ENCODE results near the gene SFXN1.

Gene SFXN1

GRCh38 chr5:175572886-175573285, 94.5 kb downstream of the SFXN1 start:
- no peak overlapping the region for H3K4me3 ChIP-seq (ENCODE audit: low read length)
- no peak for DNase-seq (ENCODE audit: low read depth)
- TF ChIP-seq, protein P1, sequence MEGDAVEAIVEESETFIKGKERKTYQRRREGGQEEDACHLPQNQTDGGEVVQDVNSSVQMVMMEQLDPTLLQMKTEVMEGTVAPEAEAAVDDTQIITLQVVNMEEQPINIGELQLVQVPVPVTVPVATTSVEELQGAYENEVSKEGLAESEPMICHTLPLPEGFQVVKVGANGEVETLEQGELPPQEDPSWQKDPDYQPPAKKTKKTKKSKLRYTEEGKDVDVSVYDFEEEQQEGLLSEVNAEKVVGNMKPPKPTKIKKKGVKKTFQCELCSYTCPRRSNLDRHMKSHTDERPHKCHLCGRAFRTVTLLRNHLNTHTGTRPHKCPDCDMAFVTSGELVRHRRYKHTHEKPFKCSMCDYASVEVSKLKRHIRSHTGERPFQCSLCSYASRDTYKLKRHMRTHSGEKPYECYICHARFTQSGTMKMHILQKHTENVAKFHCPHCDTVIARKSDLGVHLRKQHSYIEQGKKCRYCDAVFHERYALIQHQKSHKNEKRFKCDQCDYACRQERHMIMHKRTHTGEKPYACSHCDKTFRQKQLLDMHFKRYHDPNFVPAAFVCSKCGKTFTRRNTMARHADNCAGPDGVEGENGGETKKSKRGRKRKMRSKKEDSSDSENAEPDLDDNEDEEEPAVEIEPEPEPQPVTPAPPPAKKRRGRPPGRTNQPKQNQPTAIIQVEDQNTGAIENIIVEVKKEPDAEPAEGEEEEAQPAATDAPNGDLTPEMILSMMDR (conservative IDR thresholded peaks at IDR 0.05; ENCODE audit: low read length) = no peak

GRCh38 chr5:175573493-175574269, 95.3 kb downstream of the SFXN1 start:
- DNase-seq (ENCODE audit: low read depth) = no peak
- TF ChIP-seq, protein P1 (conservative IDR thresholded peaks at IDR 0.05; ENCODE audit: low read length) = no peak
- no peak overlapping the region for H3K4me3 ChIP-seq (ENCODE audit: low read length)

GRCh38 chr5:175575301-175575700, 96.9 kb downstream of the SFXN1 start:
- no peak for DNase-seq (ENCODE audit: low read depth)
- H3K4me3 ChIP-seq (ENCODE audit: low read length) = no peak overlapping the region
- TF ChIP-seq, protein P1 (conservative IDR thresholded peaks at IDR 0.05; ENCODE audit: low read length) = no peak

DNA sequence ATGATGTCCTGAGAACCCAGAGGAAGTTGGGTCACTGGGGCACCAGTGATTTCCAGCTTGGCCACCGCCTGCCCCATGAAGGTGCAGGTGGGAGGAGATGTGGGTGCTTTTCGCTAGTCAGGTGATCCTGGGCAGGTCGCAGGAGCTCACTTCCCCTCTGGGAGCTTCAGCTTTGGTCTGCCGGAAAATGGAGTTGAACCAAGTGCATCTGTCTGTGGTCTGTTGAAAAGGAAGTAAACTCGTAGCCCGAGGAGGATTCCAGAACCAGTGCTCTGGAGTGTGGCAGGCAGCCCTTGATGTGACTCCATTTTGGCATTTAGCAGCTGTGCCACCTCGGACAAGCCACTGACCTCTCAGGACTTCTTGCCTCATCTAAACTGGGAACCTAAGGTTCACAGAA, 97.7 kb downstream of the SFXN1 start:
- DNase-seq (ENCODE audit: low read depth) = no peak
- H3K4me3 ChIP-seq (ENCODE audit: low read length) = no peak overlapping the region
- TF ChIP-seq, protein P1 (conservative IDR thresholded peaks at IDR 0.05; ENCODE audit: low read length) = no peak

DNA sequence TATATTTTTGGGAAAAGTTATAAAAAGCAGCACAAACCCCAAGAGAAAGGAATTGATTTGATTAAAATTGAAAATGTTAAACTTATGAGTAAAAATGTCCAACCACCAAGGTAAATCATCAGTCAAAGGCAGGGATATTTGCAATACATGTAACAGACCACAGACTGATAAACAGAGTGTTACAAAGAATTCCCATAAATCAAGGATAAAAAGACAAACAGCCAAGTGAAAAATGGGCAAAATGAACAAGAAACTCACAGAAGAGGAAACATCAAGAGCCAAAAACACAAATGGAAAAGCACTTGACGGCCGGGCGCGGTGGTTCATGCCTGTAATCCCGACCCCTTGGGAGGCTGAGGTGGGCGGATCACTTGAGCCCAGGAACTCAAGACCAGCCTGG, 98.2 kb downstream of the SFXN1 start:
- DNase-seq (ENCODE audit: low read depth) = no peak
- TF ChIP-seq, protein P1 (conservative IDR thresholded peaks at IDR 0.05; ENCODE audit: low read length) = no peak

More for the DNA sequence above, 98.2 kb downstream of the SFXN1 start:
- no peak overlapping the region for H3K4me3 ChIP-seq (ENCODE audit: low read length)

Data from AG10803 (cell line).